ENCODE data around the gene APLNR.

APLNR gene

DNA sequence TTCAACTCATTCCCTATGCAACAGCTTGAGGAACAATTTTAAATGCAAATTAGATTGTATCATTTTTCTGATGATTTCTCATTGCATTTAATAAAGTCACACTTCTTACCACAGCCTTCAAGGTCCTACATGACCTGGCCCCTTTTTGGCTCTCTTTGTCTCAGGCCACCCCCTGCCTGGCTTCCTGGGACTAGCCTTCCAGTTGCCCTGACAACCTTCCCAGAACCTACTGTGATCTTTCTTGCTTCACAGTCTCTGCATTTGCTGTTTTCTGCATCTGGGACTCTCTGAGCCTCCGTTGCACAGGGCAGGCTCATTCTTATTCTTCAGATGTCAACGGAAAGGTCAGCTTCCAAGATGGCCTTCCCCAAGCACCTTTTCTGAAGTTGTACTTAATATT, 12.9 kb downstream of the APLNR start:
- TF ChIP-seq, protein P1, sequence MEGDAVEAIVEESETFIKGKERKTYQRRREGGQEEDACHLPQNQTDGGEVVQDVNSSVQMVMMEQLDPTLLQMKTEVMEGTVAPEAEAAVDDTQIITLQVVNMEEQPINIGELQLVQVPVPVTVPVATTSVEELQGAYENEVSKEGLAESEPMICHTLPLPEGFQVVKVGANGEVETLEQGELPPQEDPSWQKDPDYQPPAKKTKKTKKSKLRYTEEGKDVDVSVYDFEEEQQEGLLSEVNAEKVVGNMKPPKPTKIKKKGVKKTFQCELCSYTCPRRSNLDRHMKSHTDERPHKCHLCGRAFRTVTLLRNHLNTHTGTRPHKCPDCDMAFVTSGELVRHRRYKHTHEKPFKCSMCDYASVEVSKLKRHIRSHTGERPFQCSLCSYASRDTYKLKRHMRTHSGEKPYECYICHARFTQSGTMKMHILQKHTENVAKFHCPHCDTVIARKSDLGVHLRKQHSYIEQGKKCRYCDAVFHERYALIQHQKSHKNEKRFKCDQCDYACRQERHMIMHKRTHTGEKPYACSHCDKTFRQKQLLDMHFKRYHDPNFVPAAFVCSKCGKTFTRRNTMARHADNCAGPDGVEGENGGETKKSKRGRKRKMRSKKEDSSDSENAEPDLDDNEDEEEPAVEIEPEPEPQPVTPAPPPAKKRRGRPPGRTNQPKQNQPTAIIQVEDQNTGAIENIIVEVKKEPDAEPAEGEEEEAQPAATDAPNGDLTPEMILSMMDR (IDR thresholded peaks at IDR 0.05), result no peak

GRCh38 chr11:57223601-57224000, 13.4 kb downstream of the APLNR start:
- TF ChIP-seq, protein P1 (IDR thresholded peaks at IDR 0.05), result no peak

DNA sequence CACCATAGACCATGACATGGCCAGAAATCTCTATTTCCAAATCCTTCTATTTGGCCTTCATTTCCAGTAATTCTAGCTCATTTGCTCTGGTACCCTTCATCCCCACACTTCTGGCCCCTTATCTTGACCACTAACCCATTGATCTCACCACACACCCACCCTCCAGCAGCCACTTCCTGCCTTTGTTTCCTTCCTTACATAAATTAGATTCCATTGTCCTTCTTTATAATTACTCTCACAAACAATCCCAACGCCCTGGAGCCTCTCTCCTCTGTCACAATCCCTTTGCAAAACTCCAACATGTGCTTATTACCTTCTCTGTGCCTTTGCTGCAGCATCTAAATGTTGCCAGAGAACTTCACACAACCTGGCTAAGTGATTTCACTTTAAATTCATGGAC, 14.8 kb downstream of the APLNR start:
- TF ChIP-seq, protein P1 (IDR thresholded peaks at IDR 0.05), result no peak

GRCh38 chr11:57219021-57219627, 17.9 kb downstream of the APLNR start:
- TF ChIP-seq, protein P1 (IDR thresholded peaks at IDR 0.05), result no peak

DNA sequence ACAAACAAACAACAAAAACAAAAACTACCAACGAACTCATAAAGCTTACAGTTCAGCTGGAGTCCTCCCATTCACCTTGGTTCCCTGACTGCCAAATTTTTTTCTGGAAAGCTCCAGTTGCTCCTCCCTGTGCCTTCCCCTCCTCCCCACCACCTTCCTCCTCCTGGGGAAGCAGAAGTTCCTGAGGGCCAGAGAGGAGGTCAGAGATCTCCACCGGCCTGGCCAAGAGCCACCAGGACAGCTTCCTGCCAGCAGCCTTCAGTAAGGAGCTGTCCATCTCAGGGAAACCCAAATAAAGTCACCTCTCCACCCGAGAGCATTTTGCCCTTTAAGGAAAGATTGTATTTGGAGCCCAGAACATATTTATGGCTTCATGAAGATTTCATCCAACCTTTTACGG, 20.0 kb downstream of the APLNR start:
- TF ChIP-seq, protein P1 (IDR thresholded peaks at IDR 0.05), result no peak

DNA sequence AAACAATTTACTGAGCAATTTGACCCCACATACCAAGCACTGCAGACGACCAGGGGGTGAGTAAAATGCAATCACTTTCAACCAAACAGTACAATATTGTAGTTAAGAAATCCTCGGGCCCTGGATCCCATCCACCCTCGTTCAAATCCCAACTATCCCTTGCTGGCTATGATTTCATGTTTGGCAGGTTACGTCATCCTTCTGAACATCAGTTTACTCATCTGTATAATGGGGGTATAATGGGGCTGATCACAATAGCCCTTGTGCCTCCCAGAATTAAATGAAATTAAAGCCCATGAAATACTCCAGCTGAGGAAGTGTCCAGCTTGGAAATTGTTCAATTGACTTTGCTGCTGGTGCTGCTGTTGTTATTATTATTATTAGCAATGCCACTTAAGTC, 20.6 kb downstream of the APLNR start:
- TF ChIP-seq, protein P1 (IDR thresholded peaks at IDR 0.05), result no peak

DNA sequence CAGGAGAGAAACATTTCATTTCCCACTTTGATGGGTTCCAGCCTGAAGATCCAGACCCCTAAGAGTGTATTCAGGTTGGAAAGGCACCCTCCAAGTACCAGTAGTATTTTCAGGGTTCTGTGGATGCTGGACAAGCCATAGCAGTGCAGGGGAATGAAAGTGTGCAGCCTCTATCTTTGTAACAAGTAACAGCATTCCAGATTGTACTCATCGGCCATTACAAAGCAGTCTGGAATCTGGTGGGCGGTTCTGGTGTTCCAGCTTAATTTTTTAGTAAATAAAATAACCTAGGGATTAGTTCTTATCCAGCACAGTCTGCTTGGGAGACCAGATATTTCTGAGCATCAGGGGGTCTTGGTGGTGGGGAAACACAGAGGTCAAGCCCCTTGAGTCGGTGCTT, 22.6 kb downstream of the APLNR start:
- TF ChIP-seq, protein P1 (IDR thresholded peaks at IDR 0.05), result no peak

DNA sequence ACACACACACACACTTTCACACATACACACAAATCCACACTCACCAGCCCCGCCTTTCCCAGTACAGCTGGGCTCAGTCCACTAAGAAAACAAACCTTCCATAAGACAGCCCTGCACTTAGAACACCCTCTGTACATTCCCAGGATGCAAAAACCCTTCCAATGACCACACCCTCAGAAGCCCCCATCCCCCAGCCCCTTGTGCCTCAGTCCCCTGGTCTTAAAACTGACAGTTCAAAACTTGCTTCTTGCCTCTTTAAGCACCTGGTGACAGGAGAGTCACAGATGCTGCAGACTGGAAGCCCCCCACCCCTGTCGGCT, 23.0 kb downstream of the APLNR start:
- TF ChIP-seq, protein P1 (IDR thresholded peaks at IDR 0.05), result no peak
